Measurements from ENCODE around the gene BAHCC1. TPM values are rescaled to one million over a fixed set of nuclear protein-coding genes. Genes with fewer than 3 reads are reported as not detected.

The BAHCC1 gene
- total and polyA plus RNA-seq, 9 of the 15 experiments (the other 6 are each of a cell fraction or from before 2014, with no cell fraction given), result 0.14 to 26.9 (median 5.0) TPM

DNA sequence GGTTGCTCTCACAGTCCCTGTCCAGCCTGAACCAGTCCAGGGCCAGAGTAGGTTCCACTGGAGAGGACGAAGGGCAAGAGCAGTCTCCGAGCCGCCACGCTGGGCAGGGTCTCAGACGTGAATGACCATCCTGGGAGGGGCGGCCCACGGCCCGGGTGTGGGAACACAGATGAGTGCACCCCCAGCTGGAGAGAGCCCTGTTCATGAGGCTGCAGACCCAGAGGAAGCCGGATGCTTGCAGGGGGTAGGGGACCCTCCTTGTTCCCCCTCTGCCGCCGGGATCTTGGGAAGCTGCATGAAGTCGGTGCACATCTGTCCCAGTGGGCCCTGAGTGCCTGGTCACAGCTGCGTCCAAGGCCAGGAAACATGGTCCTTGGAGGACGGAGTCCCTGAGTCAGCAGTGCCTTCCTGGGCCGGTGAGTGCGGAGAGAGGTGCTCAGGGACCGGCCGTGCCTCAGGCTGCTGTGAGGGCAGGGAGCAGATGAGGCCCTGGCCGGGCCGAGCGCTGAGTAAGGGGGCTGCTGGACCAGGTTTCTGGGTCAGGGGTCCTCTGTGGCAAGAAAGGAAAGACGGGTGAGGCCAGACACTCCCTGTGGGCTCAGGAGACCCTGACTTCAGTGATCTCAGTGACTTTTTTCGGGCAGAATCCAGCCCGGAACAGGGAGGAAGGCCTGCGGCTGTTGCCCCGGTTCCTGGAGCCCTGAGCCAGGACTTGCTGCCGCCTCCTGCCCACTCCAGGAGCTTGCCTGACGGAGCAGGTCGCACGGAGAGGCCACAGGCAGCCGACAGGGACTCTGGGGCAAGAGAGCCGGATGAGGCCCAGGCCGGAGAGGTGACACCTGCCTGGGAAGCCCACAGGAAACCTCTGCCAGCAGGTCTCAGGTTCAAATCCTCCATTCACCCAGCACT is 71.6 kb downstream of the BAHCC1 start:
- intact Hi-C loops (cut with micrococcal nuclease), result no loop called here
- ChIA-PET POLR2A (interaction anchor here (0.6 kb wide), 1 partner anchor 14 kb away, joined by 3 read pairs; no protein-coding TSS in a partner anchor), CTCF (ENCODE audit: low intra/inter-chr PET ratio) (no interaction called here)
- ATAC-seq, result no peak
- 75% methylated on average over 22 of the region's 33 CpGs for WGBS (ENCODE audit: insufficient coverage, low coverage, missing lambda C conversion rate)
- H3K9me3 ChIP-seq (replicated peaks; ENCODE audit: control insufficient read depth, insufficient read depth, low read depth, low read length), result no peaks in the 10 kb centered on the region
- no peak for FAIRE-seq
- H4K20me1 ChIP-seq (replicated peaks; ENCODE audit: control insufficient read depth, insufficient read depth, low read length), result no peaks in the 10 kb centered on the region
- no peaks in the 10 kb centered on the region for H3K9me1 ChIP-seq (ENCODE audit: control insufficient read depth, insufficient read depth, low read length)
- no peak overlapping the region for H3K4me3 ChIP-seq
- no TSS peak for BruUV-seq (replicated peaks)
- H3K36me3 ChIP-seq (ENCODE audit: control insufficient read depth, insufficient read depth, low read length), result peaks cover 6% of the 10 kb centered on the region; the same call in 1 of the 3 replicates
- H3K79me2 ChIP-seq (ENCODE audit: control insufficient read depth, insufficient read depth, low read length), result no peaks in the 10 kb centered on the region
- TF ChIP-seq POLR2G (IDR thresholded peaks at IDR 0.05; ENCODE audit: low read depth, low read length) (peak; percentile 56), KLF13 (tag; IDR thresholded peaks at IDR 0.05; ENCODE audit: borderline replicate concordance, low read depth) (no peak)
- peaks cover 8 to 65% of the 10 kb centered on the region in 2 experiments; a peak in 4 of 5 replicates for H3K4me1 ChIP-seq (replicated peaks in 1 of 2; ENCODE audit: control insufficient read depth in 2 of 2, insufficient read depth in 2 of 2, low read length in 2 of 2)
- no peak overlapping the region for H2AFZ ChIP-seq (ENCODE audit: low read depth, low read length)
- H3K27me3 ChIP-seq (ENCODE audit: control insufficient read depth in 2 of 2, insufficient read depth in 2 of 2, low read length in 2 of 2), result no peaks in the 10 kb centered on the region
- H3K4me2 ChIP-seq (ENCODE audit: insufficient read depth, low read length), result no peak overlapping the region
- in situ Hi-C loops (cut with MboI), result no loop called here
- H3K27ac ChIP-seq (ENCODE audit: extremely low read depth, low read depth, low read length), result no peak overlapping the region
- H3K9ac ChIP-seq (ENCODE audit: insufficient read depth in 1 of 2, low read depth in 2 of 2, low read length in 2 of 2), result peak overlapping the region in 1 of 2 experiments; percentile 56; a peak in 1 of 4 replicates
- DNase-seq (ENCODE audit: extremely low read depth in 1 of 4, low spot score in 3 of 4), result no peak
